AG20443 (cell line): ENCODE measurements around the gene P3H1.

Experiments used
- DNase-seq: peaks from one replicate; pipeline ENCODE4 v3.0.0; 2012; ENCODE audit warnings: low spot score, mixed read lengths

Gene P3H1

DNA sequence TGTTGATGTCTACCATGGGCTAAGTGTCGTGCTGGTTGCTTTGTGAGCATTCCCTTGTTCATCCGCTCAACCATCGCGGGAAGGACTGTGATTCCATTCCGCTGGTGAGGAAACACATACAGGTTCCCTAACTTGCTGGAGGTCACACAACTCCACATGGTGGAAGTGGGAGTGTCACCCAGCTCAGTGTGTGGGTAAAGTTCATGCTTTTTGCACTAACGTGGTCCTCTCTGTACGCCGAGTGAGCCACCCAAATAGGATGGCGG, 22.7 kb downstream of the P3H1 start:
- DNase-seq, result no peak

DNA sequence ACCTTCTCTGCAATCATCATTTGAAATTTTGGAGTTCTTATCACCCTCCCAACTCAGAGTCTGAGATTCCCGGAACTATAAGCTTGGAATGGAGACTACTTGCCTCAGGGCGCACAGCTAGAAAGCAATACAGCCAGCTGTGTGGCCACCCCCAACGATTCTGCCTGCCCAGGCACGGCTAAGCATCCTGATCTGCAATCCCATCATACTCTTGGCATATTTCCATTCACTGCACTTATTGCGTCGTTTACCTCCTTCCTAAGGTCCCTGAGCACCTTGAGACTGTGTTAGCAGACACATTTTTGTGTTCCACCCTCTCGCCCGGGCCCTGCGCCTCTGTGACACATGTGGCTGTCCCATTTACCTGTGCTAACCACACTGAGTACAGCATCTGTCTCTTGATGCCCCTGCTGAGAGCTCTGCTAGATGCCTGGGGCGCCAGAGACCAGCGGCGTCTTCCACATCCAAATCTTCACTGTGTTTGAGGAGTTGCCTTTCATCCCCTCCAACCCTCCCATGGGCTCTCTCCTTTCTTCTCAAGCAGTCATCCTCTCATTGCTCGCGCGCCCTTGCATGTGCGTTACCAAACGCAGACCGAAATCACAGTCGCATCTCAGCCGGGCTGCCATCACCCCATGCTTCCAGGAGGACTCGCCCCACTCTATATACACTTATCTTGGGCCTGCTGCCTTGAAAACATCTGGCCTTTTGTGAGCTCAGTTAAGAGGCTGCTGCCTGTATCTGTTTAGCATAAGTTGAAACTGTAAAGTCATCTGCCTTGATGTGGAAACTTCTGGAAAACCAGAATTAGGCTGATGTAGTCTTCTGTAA, 23.3 kb downstream of the P3H1 start:
- DNase-seq, result no peak

- DNase-seq, result no peak
These were observed 24.1 kb downstream of the P3H1 start for GRCh38 chr1:42742617-42743316.

DNA sequence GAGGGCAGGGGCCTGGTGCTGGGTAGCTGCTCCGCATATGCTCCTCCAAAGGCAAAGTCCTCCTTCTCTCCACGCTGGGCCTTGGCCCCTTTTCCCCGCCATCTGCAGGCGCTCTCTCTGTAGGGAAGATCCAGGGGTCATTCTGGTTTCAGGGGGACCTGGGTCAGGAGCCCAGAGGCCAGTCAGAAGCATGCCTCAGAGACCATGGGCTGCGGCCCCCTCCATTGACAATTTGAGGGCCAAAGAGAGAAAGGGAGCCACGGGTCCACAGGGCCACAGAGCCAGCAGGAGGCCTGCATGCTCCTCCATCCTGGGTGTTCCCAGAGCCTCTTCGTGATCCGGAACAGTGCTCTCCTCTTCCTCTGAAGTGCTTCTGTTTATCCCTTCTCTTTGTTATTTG, 24.7 kb downstream of the P3H1 start:
- no peak for DNase-seq

- no peak for DNase-seq
These were observed 25.1 kb downstream of the P3H1 start for GRCh38 chr1:42741706-42742105.

- no peak for DNase-seq
These were observed 25.8 kb downstream of the P3H1 start for GRCh38 chr1:42740851-42741580.

GRCh38 chr1:42739753-42740700, 26.8 kb downstream of the P3H1 start, which contains the start of gene CLDN19:
Gene CLDN19, minus strand, starts transcription at chr1:42740236. Its CDS starts 173 bp downstream, at chr1:42740063.
- DNase-seq, result no peak

DNA sequence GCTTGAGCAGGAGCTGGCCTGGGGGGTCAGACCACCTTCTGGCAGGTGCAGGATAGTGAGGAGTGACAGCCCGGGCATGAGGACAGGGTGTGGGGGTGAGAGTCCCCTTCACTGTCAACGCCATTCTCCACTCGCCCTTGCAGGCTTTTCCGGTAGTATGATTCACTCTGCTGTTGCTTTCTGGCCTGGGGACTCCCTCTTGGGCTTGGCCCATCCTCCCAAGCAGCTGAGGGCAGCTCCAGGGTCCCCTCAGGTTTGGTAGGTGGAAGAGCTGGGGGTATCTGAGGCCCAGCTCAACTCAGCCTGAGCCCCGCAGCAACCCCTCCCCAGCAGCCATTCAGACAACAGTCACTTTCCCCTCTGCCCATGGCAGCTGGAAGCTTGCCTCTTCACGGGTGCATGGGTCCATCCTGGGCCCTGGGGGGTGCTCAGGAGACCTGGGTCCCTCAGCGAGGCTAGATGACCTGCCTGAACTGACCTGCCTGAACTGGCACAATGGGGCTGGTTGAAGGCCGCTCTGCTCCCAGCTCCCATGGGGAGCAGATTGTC, 28.1 kb downstream of the P3H1 start:
- DNase-seq, result no peak

DNA sequence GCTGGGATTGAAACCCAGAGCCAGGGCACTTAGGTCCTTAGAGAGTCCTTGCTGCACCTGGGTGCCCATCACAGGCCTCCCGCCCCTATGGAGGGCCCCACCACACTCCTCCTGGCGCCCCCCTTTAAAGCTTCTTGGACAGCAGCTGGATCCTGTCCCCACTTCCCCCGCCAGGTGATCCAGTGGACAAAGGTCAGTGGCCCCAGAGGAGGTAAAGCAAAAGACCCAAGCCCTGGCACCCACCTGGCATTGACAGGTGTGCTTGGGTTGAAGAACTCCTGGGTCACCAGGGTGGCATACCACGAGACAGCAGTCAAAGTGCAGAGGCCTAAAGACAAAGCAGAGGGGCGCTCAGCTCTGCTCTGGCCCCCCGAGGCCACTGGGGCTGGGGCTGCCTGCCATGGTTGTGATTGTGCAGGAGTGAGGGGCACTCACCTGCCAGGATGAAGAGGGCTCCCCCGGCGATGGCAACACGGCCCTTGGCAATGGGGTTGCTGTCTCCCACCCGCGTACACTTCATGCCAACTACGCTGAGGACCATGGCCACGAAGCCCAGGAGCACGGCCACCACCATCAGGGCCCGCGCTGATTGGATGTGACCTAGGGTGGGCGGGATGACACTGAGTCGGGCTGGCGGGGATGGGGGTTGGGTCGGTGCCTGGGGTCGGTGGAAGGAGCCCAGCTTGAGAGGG, 28.7 kb downstream of the P3H1 start:
- DNase-seq, result no peak

DNA sequence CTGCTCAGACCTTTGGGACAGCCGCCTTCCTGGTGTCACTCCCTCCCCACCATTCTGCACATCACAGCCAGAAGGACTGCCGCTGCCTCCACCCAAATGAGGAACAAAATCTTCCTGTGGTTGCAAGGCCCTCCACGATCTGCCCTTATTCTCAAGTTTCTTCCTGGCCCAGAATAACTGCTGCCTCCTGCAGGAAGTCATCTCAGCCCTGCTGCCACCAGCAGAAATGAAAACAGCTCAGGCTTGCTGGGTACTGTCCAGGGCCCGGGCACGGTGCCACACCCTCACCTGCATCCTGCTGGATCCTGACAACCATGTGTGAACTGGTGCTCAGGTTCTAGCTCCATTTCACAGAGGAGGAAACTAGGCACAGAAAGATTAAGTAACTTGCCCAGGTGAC, 29.6 kb downstream of the P3H1 start:
- DNase-seq, result no peak

DNA sequence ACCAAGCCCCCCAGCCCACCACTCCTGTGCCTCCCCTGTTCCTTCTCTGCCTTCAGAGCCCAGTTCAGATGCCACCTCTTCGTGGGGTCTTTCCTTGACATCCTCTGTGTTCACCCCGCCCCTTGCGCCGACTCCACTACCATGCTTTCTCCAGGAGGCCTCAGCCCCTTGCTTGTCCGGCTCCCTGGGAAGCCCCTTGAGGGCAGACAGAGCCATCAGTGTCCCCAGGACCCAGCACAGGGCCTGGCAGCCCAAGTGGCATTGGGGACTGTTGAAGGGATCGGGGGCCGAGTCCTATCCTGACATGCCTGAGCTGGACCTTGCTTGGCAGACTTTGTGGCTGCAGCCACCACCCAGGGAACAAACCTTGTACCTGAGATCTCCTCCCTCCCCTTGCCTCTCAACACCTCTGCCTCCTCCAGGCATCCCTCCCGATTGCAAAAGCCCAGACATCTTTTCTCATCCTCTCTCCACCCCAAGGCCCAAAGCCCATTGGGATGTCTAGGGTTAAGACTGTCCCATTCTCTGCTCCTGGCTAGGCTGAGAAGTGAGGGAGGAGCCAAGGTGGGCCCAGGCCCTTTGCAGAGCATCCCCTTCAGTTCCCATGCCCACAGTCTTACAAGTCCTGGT, 30.1 kb downstream of the P3H1 start:
- no peak for DNase-seq

GRCh38 chr1:42736152-42736551, 30.7 kb downstream of the P3H1 start:
- DNase-seq, result peak; percentile 79

DNA sequence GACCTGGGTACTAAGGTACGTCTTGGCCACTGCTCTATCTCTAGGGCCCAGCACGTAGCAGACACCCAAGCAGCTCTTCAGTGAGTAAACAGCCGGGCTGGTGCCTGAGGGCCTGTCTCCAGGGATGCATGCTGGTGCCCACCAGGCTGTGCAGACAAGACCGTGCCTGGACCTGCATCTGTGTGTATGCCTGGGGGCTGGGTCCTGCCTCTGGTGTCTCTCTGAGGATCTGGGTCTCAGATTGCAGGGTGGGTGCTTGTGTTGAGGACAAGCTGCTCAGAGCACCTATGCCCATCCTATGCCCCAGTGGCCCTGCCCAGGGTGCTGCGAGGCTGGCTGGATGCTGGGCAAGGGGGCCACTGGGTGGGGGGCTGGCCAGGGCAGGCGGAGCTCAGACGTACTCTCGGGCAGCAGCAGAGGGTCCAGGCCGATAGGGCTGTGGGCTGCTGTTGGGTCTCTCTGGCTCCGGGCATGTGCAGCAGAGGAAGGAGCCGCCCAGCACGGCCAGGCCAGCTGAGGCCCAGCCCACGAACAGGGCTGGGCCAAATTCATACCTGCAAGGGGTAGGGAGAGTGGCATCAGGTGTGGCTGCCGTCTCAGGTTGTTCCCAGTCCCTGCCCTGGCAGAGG, 31.2 kb downstream of the P3H1 start:
- no peak for DNase-seq

DNA sequence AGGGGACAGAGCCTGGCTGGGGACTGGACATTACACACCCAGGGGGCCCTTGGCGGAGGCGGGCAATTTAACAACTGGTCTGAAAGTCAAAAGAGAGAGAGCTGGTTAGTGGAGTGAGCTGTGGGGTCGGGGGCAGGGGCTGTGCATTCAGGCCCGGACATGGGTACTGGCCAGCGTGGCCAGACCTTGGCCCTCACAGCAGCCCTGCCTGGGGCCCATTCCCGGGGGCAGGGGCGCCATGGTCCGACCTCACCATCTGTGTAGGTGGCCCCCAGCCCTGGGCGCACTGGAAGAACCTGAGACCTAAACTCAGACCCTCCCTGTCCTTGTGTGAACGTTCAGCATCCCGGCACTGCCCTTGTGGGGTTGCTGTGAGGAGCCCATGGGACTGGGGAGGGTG, 31.8 kb downstream of the P3H1 start:
- no peak for DNase-seq

- DNase-seq, result no peak
These were observed 32.4 kb downstream of the P3H1 start for GRCh38 chr1:42734201-42735035.

DNA sequence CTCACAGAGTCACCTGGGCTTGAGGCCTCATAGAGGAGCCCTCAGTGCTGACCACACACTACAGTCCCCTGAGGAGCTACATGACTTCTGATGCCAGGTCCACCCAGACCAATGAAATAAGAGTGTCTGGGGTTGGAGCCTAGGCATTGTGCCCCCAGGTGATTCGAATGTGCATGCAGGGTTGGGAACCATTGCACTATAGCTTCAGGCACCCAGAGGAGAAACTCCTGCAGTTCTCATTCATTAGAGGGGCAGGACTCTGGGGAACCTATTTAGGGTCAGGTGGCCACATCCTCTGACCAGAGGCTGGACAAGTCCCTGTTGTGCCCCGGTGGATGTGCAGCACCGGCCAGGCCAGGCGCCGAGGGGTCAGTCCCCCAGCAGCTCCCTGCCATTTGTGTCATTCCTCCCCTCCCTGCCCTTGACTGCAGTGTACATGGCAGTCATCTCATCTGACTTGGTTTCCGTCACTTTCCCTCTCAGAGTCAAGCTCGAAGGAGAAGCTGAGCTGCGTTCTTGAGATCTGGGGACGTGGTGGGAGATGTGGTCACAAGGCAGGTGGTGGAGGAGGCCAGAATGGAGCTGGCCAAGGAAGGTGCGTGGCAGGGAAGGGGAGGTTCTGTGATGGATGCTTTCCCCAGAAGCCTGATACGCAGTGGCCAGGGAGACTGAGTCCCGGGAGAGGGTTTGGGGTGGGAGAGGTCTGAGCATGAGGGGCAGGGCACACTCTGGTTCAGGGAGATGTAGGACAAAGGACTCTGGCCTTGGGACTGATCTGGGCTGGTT, 33.2 kb downstream of the P3H1 start:
- DNase-seq, result no peak

DNA sequence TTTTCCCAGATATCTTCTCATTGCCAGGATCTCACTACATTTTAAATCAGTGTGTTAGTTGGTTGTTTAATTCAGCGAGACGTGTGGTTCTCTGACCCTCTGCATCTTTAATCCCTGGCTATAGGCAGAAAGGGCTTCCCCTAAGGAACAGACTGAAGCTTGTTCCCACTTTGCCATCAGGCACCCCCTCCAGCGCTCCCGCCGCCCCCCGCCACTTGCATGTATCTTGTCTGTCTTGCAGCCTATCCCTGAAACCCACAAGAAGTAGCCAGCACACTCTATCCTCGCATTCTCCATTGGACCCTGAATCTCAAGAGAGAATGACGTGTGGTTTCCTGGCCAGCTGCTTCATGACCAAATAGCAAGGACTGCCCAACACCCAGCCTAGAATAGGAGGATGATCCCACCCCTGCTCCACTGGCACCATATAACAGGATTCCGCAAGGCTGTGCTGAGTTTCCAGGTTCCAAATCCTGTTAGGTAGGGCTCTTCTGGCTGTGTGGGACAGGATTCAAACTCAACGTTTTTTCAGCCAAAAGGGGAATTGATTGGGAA, 34.6 kb downstream of the P3H1 start:
- DNase-seq, result no peak

DNA sequence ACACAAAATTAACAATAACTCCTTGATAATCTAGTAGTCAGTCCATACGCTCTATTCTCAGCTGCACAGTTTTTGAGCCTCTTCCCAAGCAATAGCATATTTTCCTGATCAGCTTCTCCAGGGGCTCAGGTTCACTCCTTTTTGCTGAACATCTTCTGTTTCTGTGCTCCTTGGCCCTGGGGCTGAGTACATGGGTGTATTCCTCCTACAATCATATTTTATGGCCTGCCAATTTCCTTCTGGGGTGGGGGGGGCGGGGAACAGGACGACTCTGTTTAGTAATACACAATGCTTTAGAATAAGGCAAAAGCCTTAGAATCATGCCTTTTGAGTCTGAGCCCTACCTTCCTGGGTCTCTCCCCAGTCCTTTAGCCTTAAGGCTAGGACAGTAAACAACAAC, 35.2 kb downstream of the P3H1 start:
- no peak for DNase-seq
